ENCODE data around the gene ZNF564. TPM values are rescaled to one million over a fixed set of nuclear protein-coding genes. Genes with fewer than 3 reads are reported as not detected.

Gene ZNF564
- total and polyA plus RNA-seq, 2 donors, result 6.6 to 25.0 TPM

- DNase-seq (ENCODE audit: extremely low spot score), result no peak
- Histone ChIP-seq H3K36me3 (ENCODE audit: insufficient read depth) (no peaks in the 10 kb centered on the region), H3K27ac (ENCODE audit: low read depth) (no peak overlapping the region), H3K4me1 (ENCODE audit: insufficient read depth) (no peaks in the 10 kb centered on the region), H3K4me3 (ENCODE audit: low read depth, low read length) (peak overlapping the region; percentile 81)
- WGBS, result 4% methylated on average over 11 of the region's 11 CpGs
Measured at GRCh38 chr19:12485052-12485416, 66.2 kb downstream of the ZNF564 start.

GRCh38 chr19:12484371-12485051, 66.8 kb downstream of the ZNF564 start, which contains the start of gene ZNF709:
TSS of gene ZNF709 (minus strand) at chr19:12484816. CDS start at chr19:12484657, 159 bp downstream.
- under 1% methylated on average over 53 of the region's 53 CpGs for WGBS
- H3K4me3 ChIP-seq (ENCODE audit: low read depth, low read length), result peak within 1 kb of the TSS; percentile 81
- H3K27ac ChIP-seq (ENCODE audit: low read depth), result peak within 1 kb of the TSS; percentile 74
- no peaks in the 10 kb centered on the region for H3K36me3 ChIP-seq (ENCODE audit: insufficient read depth)
- no peaks in the 10 kb centered on the region for H3K4me1 ChIP-seq (ENCODE audit: insufficient read depth)
- peak; percentile 89 for DNase-seq (ENCODE audit: extremely low spot score)

GRCh38 chr19:12484011-12484370, 67.3 kb downstream of the ZNF564 start:
- DNase-seq (ENCODE audit: extremely low spot score), result no peak
- peak overlapping the region; percentile 74 for H3K27ac ChIP-seq (ENCODE audit: low read depth)
- H3K4me1 ChIP-seq (ENCODE audit: insufficient read depth), result no peaks in the 10 kb centered on the region
- no peaks in the 10 kb centered on the region for H3K36me3 ChIP-seq (ENCODE audit: insufficient read depth)
- peak overlapping the region; percentile 81 for H3K4me3 ChIP-seq (ENCODE audit: low read depth, low read length)
- under 1% methylated on average over 13 of the region's 13 CpGs for WGBS

GRCh38 chr19:12482509-12482886, 68.8 kb downstream of the ZNF564 start:
- 67% methylated on average over 2 of the region's 2 CpGs for WGBS
- Histone ChIP-seq H3K36me3 (ENCODE audit: insufficient read depth) (no peaks in the 10 kb centered on the region), H3K4me3 (ENCODE audit: low read depth, low read length) (no peak overlapping the region), H3K27ac (ENCODE audit: low read depth) (no peak overlapping the region), H3K4me1 (ENCODE audit: insufficient read depth) (no peaks in the 10 kb centered on the region)
- no peak for DNase-seq (ENCODE audit: extremely low spot score)

GRCh38 chr19:12481781-12482508, 69.3 kb downstream of the ZNF564 start:
- 82% methylated on average over 4 of the region's 4 CpGs for WGBS
- Histone ChIP-seq H3K4me3 (ENCODE audit: low read depth, low read length) (no peak overlapping the region), H3K27ac (ENCODE audit: low read depth) (no peak overlapping the region), H3K4me1 (ENCODE audit: insufficient read depth) (no peaks in the 10 kb centered on the region), H3K36me3 (ENCODE audit: insufficient read depth) (no peaks in the 10 kb centered on the region)
- DNase-seq (ENCODE audit: extremely low spot score), result no peak

GRCh38 chr19:12478234-12478941, 72.9 kb downstream of the ZNF564 start:
- WGBS, result 66% methylated on average over 5 of the region's 5 CpGs
- Histone ChIP-seq H3K4me3 (ENCODE audit: low read depth, low read length) (no peak overlapping the region), H3K27ac (ENCODE audit: low read depth) (no peak overlapping the region), H3K36me3 (ENCODE audit: insufficient read depth) (no peaks in the 10 kb centered on the region), H3K4me1 (ENCODE audit: insufficient read depth) (no peaks in the 10 kb centered on the region)
- no peak for DNase-seq (ENCODE audit: extremely low spot score)

Small RNA genes lying within 50 kb of the gene (small RNA-seq; reads per million reads assigned to genes)
- gene MTCO1P27 (not detected), gene PPIAP20 (not detected)

Other genes starting within 250 kb of the ZNF564 start
- gene ZNF563, start 217.8 kb downstream of the ZNF564 start, total RNA-seq, result 8.4 TPM
- gene ZNF563, start 217.8 kb downstream of the ZNF564 start, polyA plus RNA-seq, result 3.5 TPM
- gene ZNF442, start 185.8 kb downstream of the ZNF564 start, total RNA-seq, result 13.4 TPM
- gene ZNF442, start 185.8 kb downstream of the ZNF564 start, polyA plus RNA-seq, result 3.8 TPM
- gene ZNF799, start 150.2 kb downstream of the ZNF564 start, total RNA-seq, result 12.3 TPM
- 4.4 TPM for gene ZNF799, start 150.2 kb downstream of the ZNF564 start, polyA plus RNA-seq
- gene ZNF443, start 110.5 kb downstream of the ZNF564 start, total RNA-seq, result 12.8 TPM
- gene ZNF443, start 110.5 kb downstream of the ZNF564 start, polyA plus RNA-seq, result 2.7 TPM
- 16.1 TPM for gene ZNF709, start 66.7 kb downstream of the ZNF564 start, total RNA-seq
- gene ZNF709, start 66.7 kb downstream of the ZNF564 start, polyA plus RNA-seq, result 1.1 TPM
- 9.0 TPM for gene ZNF490, start 59.3 kb upstream of the ZNF564 start, total RNA-seq
- gene ZNF490, start 59.3 kb upstream of the ZNF564 start, polyA plus RNA-seq, result 1.0 TPM
- 38.3 TPM for gene ZNF791, start 59.4 kb upstream of the ZNF564 start, total RNA-seq
- 12.0 TPM for gene ZNF791, start 59.4 kb upstream of the ZNF564 start, polyA plus RNA-seq
- 31.1 TPM for gene MAN2B1, start 115.3 kb upstream of the ZNF564 start, total RNA-seq
- 60.0 TPM for gene MAN2B1, start 115.3 kb upstream of the ZNF564 start, polyA plus RNA-seq
- 5.1 TPM for gene WDR83, start 115.3 kb upstream of the ZNF564 start, total RNA-seq
- 17.5 TPM for gene WDR83, start 115.3 kb upstream of the ZNF564 start, polyA plus RNA-seq
- 29.9 TPM for gene DHPS, start 130.4 kb upstream of the ZNF564 start, total RNA-seq
- 99.0 TPM for gene DHPS, start 130.4 kb upstream of the ZNF564 start, polyA plus RNA-seq
- not detected for gene GNG14, start 136.5 kb upstream of the ZNF564 start, total RNA-seq
- gene GNG14, start 136.5 kb upstream of the ZNF564 start, polyA plus RNA-seq, result not detected
- 2.6 TPM for gene FBXW9, start 145.1 kb upstream of the ZNF564 start, total RNA-seq
- gene FBXW9, start 145.1 kb upstream of the ZNF564 start, polyA plus RNA-seq, result 8.9 TPM
- 35.4 TPM for gene TNPO2, start 172.4 kb upstream of the ZNF564 start, total RNA-seq
- gene TNPO2, start 172.4 kb upstream of the ZNF564 start, polyA plus RNA-seq, result 50.7 TPM
- 59.5 TPM for gene TRIR, start 183.2 kb upstream of the ZNF564 start, total RNA-seq
- 285 TPM for gene TRIR, start 183.2 kb upstream of the ZNF564 start, polyA plus RNA-seq
- gene GET3, start 186.0 kb upstream of the ZNF564 start, total RNA-seq, result 22.7 TPM
- 84.4 TPM for gene GET3, start 186.0 kb upstream of the ZNF564 start, polyA plus RNA-seq
- gene BEST2, start 200.3 kb upstream of the ZNF564 start, total RNA-seq, result not detected
- gene BEST2, start 200.3 kb upstream of the ZNF564 start, polyA plus RNA-seq, result not detected
- 30.2 TPM for gene HOOK2, start 224.1 kb upstream of the ZNF564 start, total RNA-seq
- 28.4 TPM for gene HOOK2, start 224.1 kb upstream of the ZNF564 start, polyA plus RNA-seq
- gene JUNB, start 240.0 kb upstream of the ZNF564 start, total RNA-seq, result 107 TPM
- 545 TPM for gene JUNB, start 240.0 kb upstream of the ZNF564 start, polyA plus RNA-seq